ENCODE measurements around the gene F3.

DNA sequence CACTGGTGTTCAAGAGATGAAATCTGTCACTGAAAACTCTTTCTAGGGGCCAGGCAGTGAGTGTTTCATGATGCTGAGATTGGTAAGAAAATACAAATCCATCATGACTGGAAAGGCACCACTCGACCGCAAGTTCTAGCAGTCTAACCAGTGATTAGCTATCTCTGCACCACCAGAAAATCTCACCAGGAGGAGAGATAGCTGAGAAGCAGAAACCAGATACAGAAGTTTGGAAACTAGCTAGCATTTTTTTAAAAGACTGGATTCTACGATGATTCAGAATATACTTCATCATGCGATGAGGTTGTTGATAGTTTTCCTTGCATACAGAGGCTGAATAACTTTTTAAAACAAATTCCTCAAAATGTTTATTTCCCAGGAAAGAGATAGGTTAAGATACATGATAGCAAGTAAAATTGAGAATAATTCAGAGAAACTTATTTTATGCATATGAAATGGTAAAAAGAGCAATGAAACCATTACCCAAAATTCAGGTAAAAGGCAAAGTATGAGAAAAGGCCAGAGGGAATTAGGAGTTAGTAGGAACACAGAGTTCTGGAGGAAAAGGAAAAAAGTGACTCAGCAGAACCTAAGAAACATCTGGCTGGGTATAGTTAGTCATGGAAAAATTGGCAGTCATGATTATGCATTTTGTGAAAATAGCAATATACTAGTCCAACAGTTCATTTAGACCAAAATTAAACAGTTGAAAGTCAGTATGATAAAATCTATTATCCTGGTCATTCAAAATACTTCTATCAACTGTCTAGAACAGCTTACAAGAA, 3.3 kb upstream of the F3 start:
- TF ChIP-seq EGR1 (IDR thresholded peaks at IDR 0.05; ENCODE audit: low read depth in 2 of 2) (no peak), GABPA (IDR thresholded peaks at IDR 0.05 in 1 of 2, conservative IDR thresholded peaks at IDR 0.05 in 1 of 2) (no peak), TAF1 (conservative IDR thresholded peaks at IDR 0.05) (no peak), RXRA (IDR thresholded peaks at IDR 0.05) (no peak), JUND (IDR thresholded peaks at IDR 0.05) (no peak), SP1 (IDR thresholded peaks at IDR 0.05) (no peak)
- TF ChIP-seq, protein P1, sequence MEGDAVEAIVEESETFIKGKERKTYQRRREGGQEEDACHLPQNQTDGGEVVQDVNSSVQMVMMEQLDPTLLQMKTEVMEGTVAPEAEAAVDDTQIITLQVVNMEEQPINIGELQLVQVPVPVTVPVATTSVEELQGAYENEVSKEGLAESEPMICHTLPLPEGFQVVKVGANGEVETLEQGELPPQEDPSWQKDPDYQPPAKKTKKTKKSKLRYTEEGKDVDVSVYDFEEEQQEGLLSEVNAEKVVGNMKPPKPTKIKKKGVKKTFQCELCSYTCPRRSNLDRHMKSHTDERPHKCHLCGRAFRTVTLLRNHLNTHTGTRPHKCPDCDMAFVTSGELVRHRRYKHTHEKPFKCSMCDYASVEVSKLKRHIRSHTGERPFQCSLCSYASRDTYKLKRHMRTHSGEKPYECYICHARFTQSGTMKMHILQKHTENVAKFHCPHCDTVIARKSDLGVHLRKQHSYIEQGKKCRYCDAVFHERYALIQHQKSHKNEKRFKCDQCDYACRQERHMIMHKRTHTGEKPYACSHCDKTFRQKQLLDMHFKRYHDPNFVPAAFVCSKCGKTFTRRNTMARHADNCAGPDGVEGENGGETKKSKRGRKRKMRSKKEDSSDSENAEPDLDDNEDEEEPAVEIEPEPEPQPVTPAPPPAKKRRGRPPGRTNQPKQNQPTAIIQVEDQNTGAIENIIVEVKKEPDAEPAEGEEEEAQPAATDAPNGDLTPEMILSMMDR (IDR thresholded peaks at IDR 0.05; ENCODE audit: low read depth, low read length, missing input control), result no peak
- TF ChIP-seq, protein P2, sequence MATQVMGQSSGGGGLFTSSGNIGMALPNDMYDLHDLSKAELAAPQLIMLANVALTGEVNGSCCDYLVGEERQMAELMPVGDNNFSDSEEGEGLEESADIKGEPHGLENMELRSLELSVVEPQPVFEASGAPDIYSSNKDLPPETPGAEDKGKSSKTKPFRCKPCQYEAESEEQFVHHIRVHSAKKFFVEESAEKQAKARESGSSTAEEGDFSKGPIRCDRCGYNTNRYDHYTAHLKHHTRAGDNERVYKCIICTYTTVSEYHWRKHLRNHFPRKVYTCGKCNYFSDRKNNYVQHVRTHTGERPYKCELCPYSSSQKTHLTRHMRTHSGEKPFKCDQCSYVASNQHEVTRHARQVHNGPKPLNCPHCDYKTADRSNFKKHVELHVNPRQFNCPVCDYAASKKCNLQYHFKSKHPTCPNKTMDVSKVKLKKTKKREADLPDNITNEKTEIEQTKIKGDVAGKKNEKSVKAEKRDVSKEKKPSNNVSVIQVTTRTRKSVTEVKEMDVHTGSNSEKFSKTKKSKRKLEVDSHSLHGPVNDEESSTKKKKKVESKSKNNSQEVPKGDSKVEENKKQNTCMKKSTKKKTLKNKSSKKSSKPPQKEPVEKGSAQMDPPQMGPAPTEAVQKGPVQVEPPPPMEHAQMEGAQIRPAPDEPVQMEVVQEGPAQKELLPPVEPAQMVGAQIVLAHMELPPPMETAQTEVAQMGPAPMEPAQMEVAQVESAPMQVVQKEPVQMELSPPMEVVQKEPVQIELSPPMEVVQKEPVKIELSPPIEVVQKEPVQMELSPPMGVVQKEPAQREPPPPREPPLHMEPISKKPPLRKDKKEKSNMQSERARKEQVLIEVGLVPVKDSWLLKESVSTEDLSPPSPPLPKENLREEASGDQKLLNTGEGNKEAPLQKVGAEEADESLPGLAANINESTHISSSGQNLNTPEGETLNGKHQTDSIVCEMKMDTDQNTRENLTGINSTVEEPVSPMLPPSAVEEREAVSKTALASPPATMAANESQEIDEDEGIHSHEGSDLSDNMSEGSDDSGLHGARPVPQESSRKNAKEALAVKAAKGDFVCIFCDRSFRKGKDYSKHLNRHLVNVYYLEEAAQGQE (IDR thresholded peaks at IDR 0.05), result no peak

Data from liver (tissue), 3 donors.